Liver (tissue), 9 donors: ENCODE results near the gene IARS2. TPM values are rescaled to one million over a fixed set of nuclear protein-coding genes. Genes with fewer than 3 reads are reported as not detected.

ENCODE experiments used
- DNase-seq: peaks from one replicate; pipeline ENCODE4 v3.0.0-alpha.2; 2017; ENCODE audit warnings: low spot score
- H3K27ac ChIP-seq, 2 donors: one replicate each; pipeline ENCODE4 v1.7.0; 2013; ENCODE audit warnings: inconsistent platforms in 2 of 2, low read length in 2 of 2, control low read depth in 1 of 2, low read depth in 1 of 2, mild to moderate bottlenecking in 1 of 2
- H3K27me3 ChIP-seq, 4 donors: one replicate each; pipeline versions ENCODE4 v1.6.1 to v1.7.0; 2013; ENCODE audit warnings: low read length in 3 of 4, inconsistent platforms in 1 of 4, mild to moderate bottlenecking in 1 of 4, moderate library complexity in 1 of 4; ENCODE audit not compliant: control insufficient read depth in 4 of 4, insufficient read depth in 4 of 4
- H3K36me3 ChIP-seq, 4 donors: one replicate each; pipeline versions ENCODE4 v1.6.1 to v1.7.0; 2013; ENCODE audit warnings: low read length in 3 of 4, mild to moderate bottlenecking in 3 of 4, low read depth in 1 of 4, moderate library complexity in 1 of 4; ENCODE audit not compliant: control insufficient read depth in 4 of 4, insufficient read depth in 3 of 4
- H3K4me1 ChIP-seq, 4 donors: one replicate each; pipeline versions ENCODE4 v1.6.1 to v1.7.0; 2013; ENCODE audit warnings: low read length in 3 of 4, mild to moderate bottlenecking in 3 of 4, moderate library complexity in 1 of 4; ENCODE audit not compliant: control insufficient read depth in 4 of 4, insufficient read depth in 4 of 4
- H3K4me3 ChIP-seq, 3 donors: one replicate each; pipeline versions ENCODE4 v1.6.1 to v1.7.0; 2013; ENCODE audit warnings: low read length in 3 of 3, control low read depth in 1 of 3, low read depth in 1 of 3, mild to moderate bottlenecking in 1 of 3
- H3K9ac ChIP-seq, 2 donors: one replicate each; pipeline ENCODE4 v1.7.0; 2013; ENCODE audit warnings: low read length in 2 of 2, mild to moderate bottlenecking in 2 of 2, moderate library complexity in 2 of 2, control low read depth in 1 of 2, low read depth in 1 of 2
- H3K9me3 ChIP-seq, 4 donors: one replicate each; pipeline versions ENCODE4 v1.6.1 to v1.7.0; 2013; ENCODE audit warnings: low read length in 3 of 4; ENCODE audit not compliant: control insufficient read depth in 4 of 4
- EGR1 ChIP-seq, 2 donors: IDR thresholded peaks; 2 replicates each; pipeline ENCODE4 v1.6.1; 2016 to 2018; ENCODE audit warnings: antibody characterized with exemption in 2 of 2, low read depth in 2 of 2
- FOXA2 ChIP-seq: IDR thresholded peaks from 2 replicates; pipeline ENCODE4 v1.6.1; 2016; ENCODE audit warnings: antibody characterized with exemption
- GABPA ChIP-seq, 2 donors: IDR thresholded peaks in 1 of 2; conservative IDR thresholded peaks in 1 of 2; 2 replicates each; pipeline ENCODE4 v1.6.1; 2016; ENCODE audit warnings: antibody characterized with exemption in 2 of 2, mild to moderate bottlenecking in 1 of 2, moderate library complexity in 1 of 2
- HNF4A ChIP-seq, 2 donors: conservative IDR thresholded peaks; 2 replicates each; pipeline ENCODE4 v1.6.1; 2016; ENCODE audit warnings: antibody characterized with exemption in 2 of 2, mild to moderate bottlenecking in 2 of 2
- NR2F2 ChIP-seq: IDR thresholded peaks from 2 replicates; pipeline ENCODE4 v1.6.1; 2016; ENCODE audit warnings: antibody characterized with exemption
- RXRA ChIP-seq, 2 donors: IDR thresholded peaks; 2 replicates each; pipeline ENCODE4 v1.6.1; 2017 to 2018; ENCODE audit warnings: antibody characterized with exemption in 2 of 2, mild to moderate bottlenecking in 1 of 2
- SP1 ChIP-seq: IDR thresholded peaks from 2 replicates; pipeline ENCODE4 v1.6.1; 2018; ENCODE audit warnings: antibody characterized with exemption, mild to moderate bottlenecking
- TAF1 ChIP-seq: conservative IDR thresholded peaks from 2 replicates; pipeline ENCODE4 v1.6.1; 2016; ENCODE audit warnings: antibody characterized with exemption, mild to moderate bottlenecking
- YY1 ChIP-seq: IDR thresholded peaks from 2 replicates; pipeline ENCODE4 v1.6.1; 2016; ENCODE audit warnings: antibody characterized with exemption, mild to moderate bottlenecking
- WGBS: extraction: QIAGEN DNeasy Blood & Tissue Kit; methylation state at CpG from one replicate; pipeline ENCODE4 v1.1.7; 2013; 5-methylcytosine and 5-hydroxymethylcytosine counted together
- polyA plus RNA-seq, 2 donors: library from polyadenylated mRNA; stranded (reverse) in 1 of 2; unstranded in 1 of 2; fragments of 200-250 nt in 1 of 2; fragments of >200 nt in 1 of 2; fragmentation: Nextera tagmentation in 1 of 2; extraction: Ambion mirVana in 1 of 2; gene quantifications; one replicate each; pipeline versions ENCODE4 v1.2.1 to v1.2.3, GENCODE V29; 2013 to 2015
- total RNA-seq, 2 donors: library from RNA; depleted of rRNA; stranded (reverse); fragments of >200 nt; gene quantifications; one replicate each; pipeline ENCODE4 v1.2.3, GENCODE V29; 2014
- TF ChIP-seq, protein P1 (sequence below): IDR thresholded peaks from 2 replicates; pipeline ENCODE4 v1.6.1; 2016; ENCODE audit warnings: antibody characterized with exemption
- TF ChIP-seq, protein P2 (sequence below): IDR thresholded peaks from 2 replicates; pipeline ENCODE4 v1.6.1; 2016; ENCODE audit warnings: antibody characterized with exemption, mild to moderate bottlenecking
- TF ChIP-seq, protein P3 (sequence below): fragments of 150-350 bp; IDR thresholded peaks from 2 replicates; pipeline ENCODE4 v1.5.1; 2017; ENCODE audit warnings: improper control_type of control experiment, low read depth, low read length; ENCODE audit not compliant: missing input control
- TF ChIP-seq, protein P4 (sequence below): IDR thresholded peaks from 2 replicates; pipeline ENCODE4 v1.6.1; 2016; ENCODE audit warnings: antibody characterized with exemption
- TF ChIP-seq, protein P5 (sequence below): IDR thresholded peaks from 2 replicates; pipeline ENCODE4 v1.6.1; 2016; ENCODE audit warnings: antibody characterized with exemption
- donor health status: healthy.
- donor health status: healthy.
- donor health status: healthy.
- donor health status: healthy.
- donor health status: healthy.

Gene IARS2
- total and polyA plus RNA-seq, 4 donors, result 31.8 to 53.8 (median 44.2) TPM

DNA sequence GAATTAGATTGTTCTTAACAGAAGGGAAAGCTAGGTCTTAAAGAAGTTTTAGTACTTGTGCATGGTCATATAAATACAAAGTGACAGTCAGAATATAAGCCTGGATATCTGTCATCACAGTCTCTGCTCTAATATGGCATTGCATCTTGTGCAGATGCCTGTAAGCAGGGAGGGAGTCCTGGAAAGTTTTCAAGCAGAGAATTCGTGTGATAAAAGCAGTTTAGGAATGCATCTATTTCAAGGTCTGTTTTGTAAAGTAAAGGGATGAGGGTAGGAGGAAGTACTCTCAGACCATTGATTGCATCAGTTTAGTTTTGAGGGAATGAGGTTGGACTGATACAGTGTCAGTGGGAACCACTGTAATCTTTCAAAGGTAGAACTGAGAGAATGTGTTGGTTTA lies 30.6 kb downstream of the IARS2 start:
- Histone ChIP-seq H3K4me3 (no peak overlapping the region), H3K9me3 (no peaks in the 10 kb centered on the region), H3K36me3 (peaks cover 3 to 25% (median 12%) of the 10 kb centered on the region in 4 donors), H3K9ac (no peak overlapping the region), H3K27ac (no peak overlapping the region), H3K4me1 (peaks cover 0 to 7% (median under 1%) of the 10 kb centered on the region in 4 donors), H3K27me3 (no peaks in the 10 kb centered on the region)
- DNase-seq, result no peak
- WGBS, result 54% methylated on average over 1 of the region's 1 CpG
- TF ChIP-seq YY1 (no peak), EGR1 (IDR thresholded peaks at IDR 0.05; ENCODE audit: low read depth in 2 of 2) (no peak), HNF4A (conservative IDR thresholded peaks at IDR 0.05) (no peak), GABPA (IDR thresholded peaks at IDR 0.05 in 1 of 2, conservative IDR thresholded peaks at IDR 0.05 in 1 of 2) (no peak)
- TF ChIP-seq, protein P1, sequence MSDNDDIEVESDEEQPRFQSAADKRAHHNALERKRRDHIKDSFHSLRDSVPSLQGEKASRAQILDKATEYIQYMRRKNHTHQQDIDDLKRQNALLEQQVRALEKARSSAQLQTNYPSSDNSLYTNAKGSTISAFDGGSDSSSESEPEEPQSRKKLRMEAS, result no peak
- TF ChIP-seq, protein P2, sequence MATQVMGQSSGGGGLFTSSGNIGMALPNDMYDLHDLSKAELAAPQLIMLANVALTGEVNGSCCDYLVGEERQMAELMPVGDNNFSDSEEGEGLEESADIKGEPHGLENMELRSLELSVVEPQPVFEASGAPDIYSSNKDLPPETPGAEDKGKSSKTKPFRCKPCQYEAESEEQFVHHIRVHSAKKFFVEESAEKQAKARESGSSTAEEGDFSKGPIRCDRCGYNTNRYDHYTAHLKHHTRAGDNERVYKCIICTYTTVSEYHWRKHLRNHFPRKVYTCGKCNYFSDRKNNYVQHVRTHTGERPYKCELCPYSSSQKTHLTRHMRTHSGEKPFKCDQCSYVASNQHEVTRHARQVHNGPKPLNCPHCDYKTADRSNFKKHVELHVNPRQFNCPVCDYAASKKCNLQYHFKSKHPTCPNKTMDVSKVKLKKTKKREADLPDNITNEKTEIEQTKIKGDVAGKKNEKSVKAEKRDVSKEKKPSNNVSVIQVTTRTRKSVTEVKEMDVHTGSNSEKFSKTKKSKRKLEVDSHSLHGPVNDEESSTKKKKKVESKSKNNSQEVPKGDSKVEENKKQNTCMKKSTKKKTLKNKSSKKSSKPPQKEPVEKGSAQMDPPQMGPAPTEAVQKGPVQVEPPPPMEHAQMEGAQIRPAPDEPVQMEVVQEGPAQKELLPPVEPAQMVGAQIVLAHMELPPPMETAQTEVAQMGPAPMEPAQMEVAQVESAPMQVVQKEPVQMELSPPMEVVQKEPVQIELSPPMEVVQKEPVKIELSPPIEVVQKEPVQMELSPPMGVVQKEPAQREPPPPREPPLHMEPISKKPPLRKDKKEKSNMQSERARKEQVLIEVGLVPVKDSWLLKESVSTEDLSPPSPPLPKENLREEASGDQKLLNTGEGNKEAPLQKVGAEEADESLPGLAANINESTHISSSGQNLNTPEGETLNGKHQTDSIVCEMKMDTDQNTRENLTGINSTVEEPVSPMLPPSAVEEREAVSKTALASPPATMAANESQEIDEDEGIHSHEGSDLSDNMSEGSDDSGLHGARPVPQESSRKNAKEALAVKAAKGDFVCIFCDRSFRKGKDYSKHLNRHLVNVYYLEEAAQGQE, result no peak
- TF ChIP-seq, protein P3, sequence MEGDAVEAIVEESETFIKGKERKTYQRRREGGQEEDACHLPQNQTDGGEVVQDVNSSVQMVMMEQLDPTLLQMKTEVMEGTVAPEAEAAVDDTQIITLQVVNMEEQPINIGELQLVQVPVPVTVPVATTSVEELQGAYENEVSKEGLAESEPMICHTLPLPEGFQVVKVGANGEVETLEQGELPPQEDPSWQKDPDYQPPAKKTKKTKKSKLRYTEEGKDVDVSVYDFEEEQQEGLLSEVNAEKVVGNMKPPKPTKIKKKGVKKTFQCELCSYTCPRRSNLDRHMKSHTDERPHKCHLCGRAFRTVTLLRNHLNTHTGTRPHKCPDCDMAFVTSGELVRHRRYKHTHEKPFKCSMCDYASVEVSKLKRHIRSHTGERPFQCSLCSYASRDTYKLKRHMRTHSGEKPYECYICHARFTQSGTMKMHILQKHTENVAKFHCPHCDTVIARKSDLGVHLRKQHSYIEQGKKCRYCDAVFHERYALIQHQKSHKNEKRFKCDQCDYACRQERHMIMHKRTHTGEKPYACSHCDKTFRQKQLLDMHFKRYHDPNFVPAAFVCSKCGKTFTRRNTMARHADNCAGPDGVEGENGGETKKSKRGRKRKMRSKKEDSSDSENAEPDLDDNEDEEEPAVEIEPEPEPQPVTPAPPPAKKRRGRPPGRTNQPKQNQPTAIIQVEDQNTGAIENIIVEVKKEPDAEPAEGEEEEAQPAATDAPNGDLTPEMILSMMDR, result no peak

DNA sequence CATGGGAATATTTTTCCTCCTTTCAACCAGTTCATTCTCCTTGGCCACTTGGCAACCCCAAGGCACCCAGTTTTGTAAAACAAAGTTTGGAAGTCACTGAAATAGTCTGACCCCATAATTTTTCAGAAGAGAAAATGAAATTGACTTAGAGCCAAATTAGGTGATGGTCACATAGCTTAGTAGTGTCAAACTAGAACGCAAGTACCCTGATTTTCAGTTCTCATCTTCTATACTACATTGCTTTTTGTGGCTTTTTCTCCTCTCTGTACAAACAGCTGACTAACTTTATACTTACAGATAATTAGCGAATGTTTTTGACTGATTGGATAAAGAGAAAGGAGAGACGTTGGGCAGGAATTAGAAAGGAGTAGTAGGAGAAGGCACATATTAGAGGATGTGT lies 33.1 kb downstream of the IARS2 start:
- peaks cover 3 to 27% (median 15%) of the 10 kb centered on the region in 4 donors for H3K36me3 ChIP-seq

More for the DNA sequence above, 33.1 kb downstream of the IARS2 start:
- Histone ChIP-seq H3K27me3 (no peaks in the 10 kb centered on the region), H3K9ac (no peak overlapping the region), H3K4me3 (no peak overlapping the region), H3K27ac (no peak overlapping the region), H3K9me3 (no peaks in the 10 kb centered on the region), H3K4me1 (peaks cover 0 to 2% (median 0%) of the 10 kb centered on the region in 4 donors)
- TF ChIP-seq NR2F2 (no peak), SP1 (no peak), YY1 (no peak), HNF4A (conservative IDR thresholded peaks at IDR 0.05) (no peak), TAF1 (no peak), GABPA (IDR thresholded peaks at IDR 0.05 in 1 of 2, conservative IDR thresholded peaks at IDR 0.05 in 1 of 2) (no peak), RXRA (IDR thresholded peaks at IDR 0.05) (no peak), FOXA2 (no peak)
- TF ChIP-seq, protein P3, result no peak
- TF ChIP-seq, protein P4, sequence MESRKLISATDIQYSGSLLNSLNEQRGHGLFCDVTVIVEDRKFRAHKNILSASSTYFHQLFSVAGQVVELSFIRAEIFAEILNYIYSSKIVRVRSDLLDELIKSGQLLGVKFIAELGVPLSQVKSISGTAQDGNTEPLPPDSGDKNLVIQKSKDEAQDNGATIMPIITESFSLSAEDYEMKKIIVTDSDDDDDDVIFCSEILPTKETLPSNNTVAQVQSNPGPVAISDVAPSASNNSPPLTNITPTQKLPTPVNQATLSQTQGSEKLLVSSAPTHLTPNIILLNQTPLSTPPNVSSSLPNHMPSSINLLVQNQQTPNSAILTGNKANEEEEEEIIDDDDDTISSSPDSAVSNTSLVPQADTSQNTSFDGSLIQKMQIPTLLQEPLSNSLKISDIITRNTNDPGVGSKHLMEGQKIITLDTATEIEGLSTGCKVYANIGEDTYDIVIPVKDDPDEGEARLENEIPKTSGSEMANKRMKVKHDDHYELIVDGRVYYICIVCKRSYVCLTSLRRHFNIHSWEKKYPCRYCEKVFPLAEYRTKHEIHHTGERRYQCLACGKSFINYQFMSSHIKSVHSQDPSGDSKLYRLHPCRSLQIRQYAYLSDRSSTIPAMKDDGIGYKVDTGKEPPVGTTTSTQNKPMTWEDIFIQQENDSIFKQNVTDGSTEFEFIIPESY, result no peak
- TF ChIP-seq, protein P2, result no peak
- TF ChIP-seq, protein P5, sequence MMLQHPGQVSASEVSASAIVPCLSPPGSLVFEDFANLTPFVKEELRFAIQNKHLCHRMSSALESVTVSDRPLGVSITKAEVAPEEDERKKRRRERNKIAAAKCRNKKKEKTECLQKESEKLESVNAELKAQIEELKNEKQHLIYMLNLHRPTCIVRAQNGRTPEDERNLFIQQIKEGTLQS, result no peak
- TF ChIP-seq, protein P1, result no peak
- WGBS, result 94% methylated on average over 3 of the region's 3 CpGs
- DNase-seq, result no peak
